ENCODE data around the gene BCL2A1. TPM values are rescaled to one million over a fixed set of nuclear protein-coding genes. Genes with fewer than 3 reads are reported as not detected.

BCL2A1 gene
- total and polyA plus RNA-seq, 10 donors = 34.4 to 180 (median 54.2) TPM

DNA sequence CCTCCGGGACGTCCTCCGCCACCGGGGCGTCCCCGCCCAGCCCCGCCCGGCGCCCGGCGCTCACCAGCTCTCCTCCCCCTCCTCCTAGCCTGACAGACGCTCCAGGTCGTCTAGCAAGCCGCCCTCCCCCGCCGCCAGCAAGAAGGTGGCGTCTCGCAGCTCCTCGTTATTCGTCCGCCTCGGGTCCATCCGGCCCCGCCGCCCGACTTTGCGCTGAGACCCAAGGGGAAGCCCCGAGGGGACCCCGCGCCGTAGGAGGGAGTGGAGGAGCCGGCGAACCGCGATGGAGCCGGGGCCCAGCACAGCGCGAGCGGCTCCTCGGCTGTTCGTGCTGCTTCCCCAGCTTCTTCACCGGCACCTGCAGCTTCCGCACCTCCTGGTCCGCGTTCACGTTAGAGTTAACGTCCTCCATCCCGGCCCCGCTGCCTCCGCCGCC lies 47.9 kb downstream of the BCL2A1 start:
- peaks cover 3 to 27% (median 15%) of the 10 kb centered on the region in 6 donors for H3K4me1 ChIP-seq
- TF ChIP-seq POLR2AphosphoS5 (IDR thresholded peaks at IDR 0.05) (no peak), POLR2A (IDR thresholded peaks at IDR 0.05) (no peak)
- TF ChIP-seq, protein P1, sequence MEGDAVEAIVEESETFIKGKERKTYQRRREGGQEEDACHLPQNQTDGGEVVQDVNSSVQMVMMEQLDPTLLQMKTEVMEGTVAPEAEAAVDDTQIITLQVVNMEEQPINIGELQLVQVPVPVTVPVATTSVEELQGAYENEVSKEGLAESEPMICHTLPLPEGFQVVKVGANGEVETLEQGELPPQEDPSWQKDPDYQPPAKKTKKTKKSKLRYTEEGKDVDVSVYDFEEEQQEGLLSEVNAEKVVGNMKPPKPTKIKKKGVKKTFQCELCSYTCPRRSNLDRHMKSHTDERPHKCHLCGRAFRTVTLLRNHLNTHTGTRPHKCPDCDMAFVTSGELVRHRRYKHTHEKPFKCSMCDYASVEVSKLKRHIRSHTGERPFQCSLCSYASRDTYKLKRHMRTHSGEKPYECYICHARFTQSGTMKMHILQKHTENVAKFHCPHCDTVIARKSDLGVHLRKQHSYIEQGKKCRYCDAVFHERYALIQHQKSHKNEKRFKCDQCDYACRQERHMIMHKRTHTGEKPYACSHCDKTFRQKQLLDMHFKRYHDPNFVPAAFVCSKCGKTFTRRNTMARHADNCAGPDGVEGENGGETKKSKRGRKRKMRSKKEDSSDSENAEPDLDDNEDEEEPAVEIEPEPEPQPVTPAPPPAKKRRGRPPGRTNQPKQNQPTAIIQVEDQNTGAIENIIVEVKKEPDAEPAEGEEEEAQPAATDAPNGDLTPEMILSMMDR (IDR thresholded peaks at IDR 0.05 in 8 of 11, conservative IDR thresholded peaks at IDR 0.05 in 3 of 11) = no peak
- no peaks in the 10 kb centered on the region for H3K27me3 ChIP-seq (replicated peaks in 1 of 7)
- H3K27ac ChIP-seq = peak overlapping the region; percentile 94 to 100 (median 98)
- H3K36me3 ChIP-seq = peaks cover 0 to 40% (median 30%) of the 10 kb centered on the region in 6 donors
- peak; percentile 95 for DNase-seq
- H3K9me3 ChIP-seq = peaks cover 11 to 45% (median 42%) of the 10 kb centered on the region in 8 donors
- intact Hi-C loops (cut with DNase I; ENCODE audit: low total_unique reads) = no loop called here
- 0 to 5% (median 0%) methylated on average over 1 to 51 of the region's 51 CpGs for WGBS, 5 donors
- peak overlapping the region; percentile 61 to 96 (median 90) for H3K4me3 ChIP-seq

DNA sequence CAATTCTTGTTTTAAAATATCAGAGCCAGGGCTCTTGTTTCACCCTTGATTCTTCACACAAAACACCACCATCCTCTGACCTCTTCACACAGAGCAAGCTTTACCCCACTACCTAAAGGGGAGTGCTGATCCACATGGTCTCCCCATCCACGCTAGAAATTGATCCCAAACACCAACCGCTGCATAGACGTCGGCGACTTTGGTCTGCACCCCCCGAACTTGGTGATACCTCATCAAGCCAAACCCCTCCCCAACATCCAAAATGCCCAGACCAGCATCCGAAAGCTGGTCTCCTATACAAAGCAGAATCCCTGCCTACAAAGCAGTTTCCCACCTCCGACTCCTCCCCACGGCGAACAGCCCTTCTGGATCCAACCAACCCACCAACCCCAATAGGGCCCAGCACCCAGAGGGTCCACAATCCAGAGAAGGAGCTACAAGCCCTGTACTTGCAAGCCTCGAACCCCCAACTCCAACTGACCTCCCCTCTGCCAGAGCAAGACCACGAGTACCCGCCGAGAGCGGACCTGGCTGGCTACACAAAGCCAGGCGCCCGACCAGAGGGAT lies 48.4 kb downstream of the BCL2A1 start:
- no peak for DNase-seq
- 34 to 48% (median 41%) methylated on average over 17 of the region's 17 CpGs for WGBS, 5 donors
- Histone ChIP-seq H3K27ac (peak overlapping the region; percentile 94 to 100 (median 98)), H3K4me3 (peak overlapping the region; percentile 61 to 96 (median 90)), H3K4me1 (peaks cover 3 to 27% (median 15%) of the 10 kb centered on the region in 6 donors), H3K9me3 (peaks cover 11 to 50% (median 47%) of the 10 kb centered on the region in 8 donors), H3K27me3 (replicated peaks in 1 of 7) (no peaks in the 10 kb centered on the region), H3K36me3 (peaks cover 0 to 45% (median 34%) of the 10 kb centered on the region in 6 donors)
- no peak for TF ChIP-seq POLR2AphosphoS5 (IDR thresholded peaks at IDR 0.05)
- TF ChIP-seq POLR2A (IDR thresholded peaks at IDR 0.05) = no peak
- TF ChIP-seq, protein P1 (IDR thresholded peaks at IDR 0.05 in 8 of 11, conservative IDR thresholded peaks at IDR 0.05 in 3 of 11) = no peak
- intact Hi-C loops (cut with DNase I; ENCODE audit: low total_unique reads) = no loop called here

DNA sequence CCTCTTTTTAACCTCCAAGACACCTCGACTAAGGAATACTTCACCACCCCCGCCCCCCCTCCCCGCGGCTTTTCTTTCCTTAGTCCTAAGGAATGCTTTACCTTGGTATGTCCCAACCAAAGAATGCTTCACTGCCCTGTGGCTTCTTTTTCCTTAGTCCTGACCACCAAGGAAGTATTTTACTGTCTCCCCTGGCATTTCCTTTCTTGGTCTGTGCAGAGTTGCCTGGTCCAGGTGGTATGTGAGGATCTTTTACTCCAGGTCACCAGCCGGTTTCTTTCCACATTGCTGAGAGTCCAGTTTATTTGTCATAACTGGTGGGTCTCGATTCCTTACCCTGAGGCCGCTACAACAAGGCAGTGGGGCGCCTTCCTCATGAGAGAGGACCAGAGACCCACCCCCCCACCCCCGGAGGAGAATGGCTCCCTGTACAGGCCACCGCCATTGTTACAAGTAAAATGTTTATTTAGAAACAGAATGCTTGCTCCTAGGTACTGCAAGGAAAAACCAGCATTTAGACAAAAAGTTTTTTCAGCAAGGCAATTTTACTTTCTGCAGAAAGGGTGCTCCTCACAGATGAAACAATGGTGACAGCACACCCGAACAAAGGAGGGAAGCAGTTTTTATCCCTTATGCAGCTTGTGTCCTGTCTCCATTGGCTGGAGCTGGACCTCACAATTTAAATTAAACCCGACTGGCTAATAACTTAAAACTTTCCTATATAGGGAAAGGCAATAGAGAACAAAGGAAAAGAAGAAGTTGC lies 51.1 kb downstream of the BCL2A1 start:
- WGBS, 5 donors = 88 to 98% (median 97%) methylated on average over 12 of the region's 12 CpGs
- intact Hi-C loops (cut with DNase I; ENCODE audit: low total_unique reads) = no loop called here

More for the DNA sequence above, 51.1 kb downstream of the BCL2A1 start:
- Histone ChIP-seq H3K27ac (no peak overlapping the region), H3K9me3 (peaks cover 31 to 77% (median 74%) of the 10 kb centered on the region in 8 donors), H3K27me3 (replicated peaks in 1 of 7) (no peaks in the 10 kb centered on the region), H3K36me3 (peaks cover 0 to 48% (median 37%) of the 10 kb centered on the region in 6 donors), H3K4me1 (peaks cover 3 to 27% (median 15%) of the 10 kb centered on the region in 6 donors), H3K4me3 (no peak overlapping the region)
- no peak for DNase-seq
- TF ChIP-seq, protein P1 (IDR thresholded peaks at IDR 0.05 in 8 of 11, conservative IDR thresholded peaks at IDR 0.05 in 3 of 11) = no peak
- TF ChIP-seq POLR2A (IDR thresholded peaks at IDR 0.05) (no peak), POLR2AphosphoS5 (IDR thresholded peaks at IDR 0.05) (no peak)
